Measurements from ENCODE around the gene CFAP65. TPM values are rescaled to one million over a fixed set of nuclear protein-coding genes. Genes with fewer than 3 reads are reported as not detected.

The CFAP65 gene
- total RNA-seq, 5 donors from 2014 or later (not counting 1 experiment from before 2014, with no cell fraction given): 0.16 TPM; not detected in 4

GRCh38 chr2:219001100-219001576, 40.2 kb downstream of the CFAP65 start:
- H3K36me3 Mint-ChIP-seq: no peaks in the 10 kb centered on the region
- WGBS (ENCODE audit: insufficient coverage): 11% methylated on average over 24 of the region's 26 CpGs
- Histone ChIP-seq H3K4me1 (ENCODE audit: control insufficient read depth in 1 of 2, extremely low read depth in 1 of 2, insufficient read depth in 2 of 2, low read length in 2 of 2) (peaks cover 3 to 35% of the 10 kb centered on the region in 2 experiments), H3K36me3 (ENCODE audit: control insufficient read depth in 2 of 2, extremely low read depth in 1 of 2, insufficient read depth in 1 of 2, low read length in 1 of 2) (no peaks in the 10 kb centered on the region), H3K9me3 (no peaks in the 10 kb centered on the region), H3K27me3 (replicated peaks in 1 of 2; ENCODE audit: control insufficient read depth in 2 of 2, extremely low read depth in 1 of 2, insufficient read depth in 2 of 2, low read length in 1 of 2) (peaks cover 10 to 96% of the 10 kb centered on the region in 2 experiments), H3K4me3 (ENCODE audit: control insufficient read depth in 1 of 2, extremely low read depth in 1 of 2, low read length in 1 of 2) (peak overlapping the region in 1 of 2 donors; percentile 3), H3K27ac (ENCODE audit: low read length) (no peak overlapping the region)
- no peaks in the 10 kb centered on the region for H3K9me3 Mint-ChIP-seq
- peaks cover 10 to 22% (median 18%) of the 10 kb centered on the region in 3 donors for H3K4me1 Mint-ChIP-seq
- CTCF ChIA-PET: no interaction called here
- peak in 1 of 35 experiments; percentile 17 for DNase-seq
- POLR2A ChIA-PET: no interaction called here
- no peak overlapping the region for H3K27ac Mint-ChIP-seq
- peak overlapping the region in 1 of 3 donors; percentile 72 for H3K4me3 Mint-ChIP-seq
- peak in 3 of 4 experiments; percentile 31 to 32 (median 32) for ATAC-seq (replicated peaks in 1 of 4)
- H3K27me3 Mint-ChIP-seq: peaks cover 58 to 70% of the 10 kb centered on the region in 2 donors

GRCh38 chr2:219000569-219000960, 40.8 kb downstream of the CFAP65 start:
- WGBS (ENCODE audit: insufficient coverage): no CpG with 5 or more reads among the region's 8 CpGs
- CTCF ChIA-PET: no interaction called here
- Mint-ChIP-seq H3K36me3 (no peaks in the 10 kb centered on the region), H3K4me3 (peak overlapping the region in 1 of 3 donors; percentile 72), H3K4me1 (peaks cover 10 to 24% (median 22%) of the 10 kb centered on the region in 3 donors), H3K27me3 (peaks cover 60 to 70% of the 10 kb centered on the region in 2 donors), H3K9me3 (no peaks in the 10 kb centered on the region), H3K27ac (no peak overlapping the region)
- no peak overlapping the region for H3K27ac ChIP-seq (ENCODE audit: low read length)
- no peak for ATAC-seq (replicated peaks in 1 of 4)
- no peaks in the 10 kb centered on the region for H3K36me3 ChIP-seq (ENCODE audit: control insufficient read depth in 2 of 2, extremely low read depth in 1 of 2, insufficient read depth in 1 of 2, low read length in 1 of 2)
- DNase-seq: no peak
- peaks cover 3 to 40% of the 10 kb centered on the region in 2 experiments for H3K4me1 ChIP-seq (ENCODE audit: control insufficient read depth in 1 of 2, extremely low read depth in 1 of 2, insufficient read depth in 2 of 2, low read length in 2 of 2)
- H3K9me3 ChIP-seq: no peaks in the 10 kb centered on the region
- H3K4me3 ChIP-seq (ENCODE audit: control insufficient read depth in 1 of 2, extremely low read depth in 1 of 2, low read length in 1 of 2): no peak overlapping the region
- H3K27me3 ChIP-seq (replicated peaks in 1 of 2; ENCODE audit: control insufficient read depth in 2 of 2, extremely low read depth in 1 of 2, insufficient read depth in 2 of 2, low read length in 1 of 2): peaks cover 10 to 96% of the 10 kb centered on the region in 2 experiments
- POLR2A ChIA-PET: no interaction called here

GRCh38 chr2:218999881-219000568, 41.3 kb downstream of the CFAP65 start:
- peaks cover 10 to 27% (median 26%) of the 10 kb centered on the region in 3 donors for H3K4me1 Mint-ChIP-seq
- ATAC-seq (replicated peaks in 1 of 4) (no peak), DNase-seq (no peak)
- no peak overlapping the region for H3K27ac ChIP-seq (ENCODE audit: low read length)
- CTCF ChIA-PET: no interaction called here
- peaks cover 7 to 96% of the 10 kb centered on the region in 2 experiments for H3K27me3 ChIP-seq (replicated peaks in 1 of 2; ENCODE audit: control insufficient read depth in 2 of 2, extremely low read depth in 1 of 2, insufficient read depth in 2 of 2, low read length in 1 of 2)
- no peak overlapping the region for H3K27ac Mint-ChIP-seq
- H3K36me3 ChIP-seq (ENCODE audit: control insufficient read depth in 2 of 2, extremely low read depth in 1 of 2, insufficient read depth in 1 of 2, low read length in 1 of 2): no peaks in the 10 kb centered on the region
- no peaks in the 10 kb centered on the region for H3K9me3 ChIP-seq
- H3K4me3 ChIP-seq (ENCODE audit: control insufficient read depth in 1 of 2, extremely low read depth in 1 of 2, low read length in 1 of 2): no peak overlapping the region
- POLR2A ChIA-PET: no interaction called here
- H3K36me3 Mint-ChIP-seq: no peaks in the 10 kb centered on the region
- H3K4me1 ChIP-seq (ENCODE audit: control insufficient read depth in 1 of 2, extremely low read depth in 1 of 2, insufficient read depth in 2 of 2, low read length in 2 of 2): peaks cover 3 to 40% of the 10 kb centered on the region in 2 experiments
- H3K4me3 Mint-ChIP-seq: no peak overlapping the region
- no CpG with 5 or more reads among the region's 9 CpGs for WGBS (ENCODE audit: insufficient coverage)
- no peaks in the 10 kb centered on the region for H3K9me3 Mint-ChIP-seq
- peaks cover 60 to 70% of the 10 kb centered on the region in 2 donors for H3K27me3 Mint-ChIP-seq

- H3K27ac Mint-ChIP-seq: no peak overlapping the region
- ChIA-PET POLR2A (no interaction called here), CTCF (interaction anchor here in 1 of 2 donors (0.6 kb wide), 1 partner anchor 176 kb away, joined by 3 read pairs; no protein-coding TSS in a partner anchor)
- H3K36me3 ChIP-seq (ENCODE audit: control insufficient read depth in 2 of 2, extremely low read depth in 1 of 2, insufficient read depth in 1 of 2, low read length in 1 of 2): no peaks in the 10 kb centered on the region
- peaks cover 11 to 27% (median 24%) of the 10 kb centered on the region in 3 donors for H3K4me1 Mint-ChIP-seq
- H3K9me3 ChIP-seq: no peaks in the 10 kb centered on the region
- no peak for DNase-seq
- peaks cover 3 to 41% of the 10 kb centered on the region in 2 experiments for H3K4me1 ChIP-seq (ENCODE audit: control insufficient read depth in 1 of 2, extremely low read depth in 1 of 2, insufficient read depth in 2 of 2, low read length in 2 of 2)
- H3K27me3 ChIP-seq (replicated peaks in 1 of 2; ENCODE audit: control insufficient read depth in 2 of 2, extremely low read depth in 1 of 2, insufficient read depth in 2 of 2, low read length in 1 of 2): peaks cover 7 to 97% of the 10 kb centered on the region in 2 experiments
- 63% methylated on average over 4 of the region's 10 CpGs for WGBS (ENCODE audit: insufficient coverage)
- H3K27me3 Mint-ChIP-seq: peaks cover 58 to 71% of the 10 kb centered on the region in 2 donors
- no peak overlapping the region for H3K27ac ChIP-seq (ENCODE audit: low read length)
- no peak for ATAC-seq (replicated peaks in 1 of 4)
- H3K9me3 Mint-ChIP-seq: no peaks in the 10 kb centered on the region
- H3K36me3 Mint-ChIP-seq: no peaks in the 10 kb centered on the region
- no peak overlapping the region for H3K4me3 Mint-ChIP-seq
- H3K4me3 ChIP-seq (ENCODE audit: control insufficient read depth in 1 of 2, extremely low read depth in 1 of 2, low read length in 1 of 2): no peak overlapping the region
Observed at GRCh38 chr2:218999021-218999880, 42.1 kb downstream of the CFAP65 start.

DNA sequence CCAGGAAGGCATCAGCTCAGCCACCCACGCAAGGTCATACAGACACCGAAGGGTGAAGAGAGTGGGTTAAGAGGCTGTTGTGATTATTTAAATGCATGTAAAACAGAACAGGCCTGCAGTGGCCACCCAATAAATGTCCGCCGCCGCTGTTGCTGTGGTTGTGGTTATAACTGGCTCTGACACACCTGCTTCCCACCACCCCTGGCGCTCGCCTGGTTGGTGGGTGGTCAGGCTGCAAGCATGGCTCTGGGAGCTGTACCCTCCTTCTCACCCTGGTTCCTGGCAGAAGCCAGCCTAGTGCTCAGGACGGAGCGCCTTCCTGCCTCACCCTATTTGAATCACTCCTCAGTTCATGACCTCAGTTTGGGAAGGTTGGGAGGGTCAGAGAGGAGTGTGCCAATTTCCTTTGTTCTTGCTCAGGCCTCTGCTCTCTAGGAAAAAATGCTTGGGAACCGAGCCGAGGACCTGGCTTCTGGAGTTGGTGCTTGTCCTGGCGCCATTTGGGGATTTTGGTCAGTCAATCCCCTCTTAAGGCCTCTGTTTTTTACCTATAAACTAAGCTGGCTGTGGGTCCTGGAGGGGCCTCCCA, 42.8 kb downstream of the CFAP65 start:
- Histone ChIP-seq H3K27me3 (replicated peaks in 1 of 2; ENCODE audit: control insufficient read depth in 2 of 2, extremely low read depth in 1 of 2, insufficient read depth in 2 of 2, low read length in 1 of 2) (peaks cover 5 to 97% of the 10 kb centered on the region in 2 experiments), H3K27ac (ENCODE audit: low read length) (no peak overlapping the region), H3K36me3 (ENCODE audit: control insufficient read depth in 2 of 2, extremely low read depth in 1 of 2, insufficient read depth in 1 of 2, low read length in 1 of 2) (no peaks in the 10 kb centered on the region), H3K4me3 (ENCODE audit: control insufficient read depth in 1 of 2, extremely low read depth in 1 of 2, low read length in 1 of 2) (no peak overlapping the region), H3K4me1 (ENCODE audit: control insufficient read depth in 1 of 2, extremely low read depth in 1 of 2, insufficient read depth in 2 of 2, low read length in 2 of 2) (peaks cover 3 to 46% of the 10 kb centered on the region in 2 experiments), H3K9me3 (no peaks in the 10 kb centered on the region)
- POLR2A ChIA-PET: no interaction called here
- no peak overlapping the region for H3K27ac Mint-ChIP-seq
- peaks cover 11 to 25% (median 23%) of the 10 kb centered on the region in 3 donors for H3K4me1 Mint-ChIP-seq
- CTCF ChIA-PET: interaction anchor here in 1 of 2 donors (0.6 kb wide), 1 partner anchor 177 kb away, joined by 3 read pairs; no protein-coding TSS in a partner anchor
- no peak overlapping the region for H3K4me3 Mint-ChIP-seq
- H3K9me3 Mint-ChIP-seq: no peaks in the 10 kb centered on the region
- no peak for ATAC-seq (replicated peaks in 1 of 4)
- H3K36me3 Mint-ChIP-seq: no peaks in the 10 kb centered on the region
- DNase-seq: no peak
- peaks cover 54 to 71% of the 10 kb centered on the region in 2 donors for H3K27me3 Mint-ChIP-seq
- WGBS (ENCODE audit: insufficient coverage): 68% methylated on average over 3 of the region's 12 CpGs

DNA sequence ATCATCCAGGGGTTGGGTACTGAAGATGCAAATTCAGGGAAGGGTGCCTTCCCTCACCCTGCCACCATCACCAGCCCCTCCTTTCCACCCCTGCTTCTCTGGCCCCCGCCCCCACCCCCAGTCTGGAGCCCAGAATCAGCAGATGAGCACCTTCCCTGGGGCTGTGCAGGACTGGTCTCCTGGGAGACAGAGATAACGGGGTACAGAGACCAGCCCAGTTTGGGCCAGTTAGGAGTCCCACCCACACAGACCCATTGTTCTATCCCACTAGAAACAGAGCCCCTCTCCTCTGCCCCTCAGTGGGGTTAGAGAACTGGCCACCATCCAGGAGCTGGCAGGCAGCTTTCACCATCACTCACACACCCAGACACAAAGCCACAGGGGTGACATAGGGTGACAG, 43.6 kb downstream of the CFAP65 start:
- no peaks in the 10 kb centered on the region for H3K9me3 Mint-ChIP-seq
- WGBS (ENCODE audit: insufficient coverage): 50% methylated on average over 1 of the region's 2 CpGs
- H3K4me1 Mint-ChIP-seq: peaks cover 8 to 21% (median 15%) of the 10 kb centered on the region in 3 donors
- DNase-seq (no peak), ATAC-seq (replicated peaks in 1 of 4) (no peak)
- Histone ChIP-seq H3K9me3 (no peaks in the 10 kb centered on the region), H3K36me3 (ENCODE audit: control insufficient read depth in 2 of 2, extremely low read depth in 1 of 2, insufficient read depth in 1 of 2, low read length in 1 of 2) (no peaks in the 10 kb centered on the region), H3K4me3 (ENCODE audit: control insufficient read depth in 1 of 2, extremely low read depth in 1 of 2, low read length in 1 of 2) (no peak overlapping the region), H3K4me1 (ENCODE audit: control insufficient read depth in 1 of 2, extremely low read depth in 1 of 2, insufficient read depth in 2 of 2, low read length in 2 of 2) (peaks cover 3 to 46% of the 10 kb centered on the region in 2 experiments), H3K27me3 (replicated peaks in 1 of 2; ENCODE audit: control insufficient read depth in 2 of 2, extremely low read depth in 1 of 2, insufficient read depth in 2 of 2, low read length in 1 of 2) (peaks cover 5 to 97% of the 10 kb centered on the region in 2 experiments), H3K27ac (ENCODE audit: low read length) (no peak overlapping the region)
- H3K27me3 Mint-ChIP-seq: peaks cover 49 to 67% of the 10 kb centered on the region in 2 donors
- H3K36me3 Mint-ChIP-seq: no peaks in the 10 kb centered on the region
- no peak overlapping the region for H3K4me3 Mint-ChIP-seq
- ChIA-PET POLR2A (interaction anchor here in 1 of 2 donors (0.5 kb wide), 1 partner anchor 88 kb away, joined by 3 read pairs; no protein-coding TSS in a partner anchor), CTCF (no interaction called here)
- H3K27ac Mint-ChIP-seq: no peak overlapping the region
